Measurements from ENCODE around the gene MAPK8. TPM values are rescaled to one million over a fixed set of nuclear protein-coding genes. Genes with fewer than 3 reads are reported as not detected.

Gene MAPK8
- total and polyA plus RNA-seq, 4 donors, result 9.1 to 142 (median 24.2) TPM

GRCh38 chr10:48461623-48462481 lies 155.4 kb downstream of the MAPK8 start:
- no peak overlapping the region for H3K4me3 ChIP-seq
- no peaks in the 10 kb centered on the region for H3K36me3 ChIP-seq (ENCODE audit: control insufficient read depth in 4 of 4, insufficient read depth in 4 of 4, low read length in 4 of 4)
- peaks cover 0 to 27% (median 0%) of the 10 kb centered on the region in 5 donors for H3K4me1 ChIP-seq (ENCODE audit: control insufficient read depth in 5 of 5, insufficient read depth in 5 of 5, low read length in 5 of 5)
- H3K9ac ChIP-seq (ENCODE audit: insufficient read depth in 1 of 2, low read length in 2 of 2), result no peak overlapping the region
- ATAC-seq (ENCODE audit: insufficient read depth, low FRiP score), result no peak
- peaks cover 0 to 2% (median 0%) of the 10 kb centered on the region in 4 donors for H3K9me3 ChIP-seq (ENCODE audit: control insufficient read depth in 4 of 4, insufficient read depth in 3 of 4, low read length in 3 of 4)
- 89 to 91% methylated on average over 12 of the region's 12 CpGs for WGBS, 2 donors
- no peaks in the 10 kb centered on the region for H3K27me3 ChIP-seq (ENCODE audit: control insufficient read depth in 3 of 3, insufficient read depth in 3 of 3, low read length in 2 of 3)
- no peak overlapping the region for H3K27ac ChIP-seq (ENCODE audit: low read depth in 1 of 2, low read length in 1 of 2)
- TF ChIP-seq CTCF (IDR thresholded peaks at IDR 0.05; ENCODE audit: control extremely low read depth, extremely low read depth), result no peak
- no peak for DNase-seq

GRCh38 chr10:48462482-48463020 lies 156.1 kb downstream of the MAPK8 start:
- WGBS, 2 donors, result 89 to 90% methylated on average over 5 of the region's 5 CpGs
- no peak for TF ChIP-seq CTCF (IDR thresholded peaks at IDR 0.05; ENCODE audit: control extremely low read depth, extremely low read depth)
- Histone ChIP-seq H3K27me3 (ENCODE audit: control insufficient read depth in 3 of 3, insufficient read depth in 3 of 3, low read length in 2 of 3) (no peaks in the 10 kb centered on the region), H3K36me3 (ENCODE audit: control insufficient read depth in 4 of 4, insufficient read depth in 4 of 4, low read length in 4 of 4) (no peaks in the 10 kb centered on the region), H3K9me3 (ENCODE audit: control insufficient read depth in 4 of 4, insufficient read depth in 3 of 4, low read length in 3 of 4) (peaks cover 0 to 2% (median 0%) of the 10 kb centered on the region in 4 donors), H3K4me3 (no peak overlapping the region), H3K27ac (ENCODE audit: low read depth in 1 of 2, low read length in 1 of 2) (no peak overlapping the region), H3K9ac (ENCODE audit: insufficient read depth in 1 of 2, low read length in 2 of 2) (no peak overlapping the region), H3K4me1 (ENCODE audit: control insufficient read depth in 5 of 5, insufficient read depth in 5 of 5, low read length in 5 of 5) (peaks cover 0 to 22% (median 0%) of the 10 kb centered on the region in 5 donors)
- ATAC-seq (ENCODE audit: insufficient read depth, low FRiP score) (no peak), DNase-seq (no peak)

- Histone ChIP-seq H3K9ac (ENCODE audit: insufficient read depth in 1 of 2, low read length in 2 of 2) (no peak overlapping the region), H3K27ac (ENCODE audit: low read depth in 1 of 2, low read length in 1 of 2) (no peak overlapping the region), H3K4me3 (no peak overlapping the region), H3K9me3 (ENCODE audit: control insufficient read depth in 4 of 4, insufficient read depth in 3 of 4, low read length in 3 of 4) (peaks cover 0 to 2% (median 0%) of the 10 kb centered on the region in 4 donors), H3K4me1 (ENCODE audit: control insufficient read depth in 5 of 5, insufficient read depth in 5 of 5, low read length in 5 of 5) (peaks cover 0 to 22% (median 0%) of the 10 kb centered on the region in 5 donors), H3K36me3 (ENCODE audit: control insufficient read depth in 4 of 4, insufficient read depth in 4 of 4, low read length in 4 of 4) (no peaks in the 10 kb centered on the region), H3K27me3 (ENCODE audit: control insufficient read depth in 3 of 3, insufficient read depth in 3 of 3, low read length in 2 of 3) (no peaks in the 10 kb centered on the region)
- no peak for TF ChIP-seq CTCF (IDR thresholded peaks at IDR 0.05; ENCODE audit: control extremely low read depth, extremely low read depth)
- DNase-seq, result peak; percentile 59 to 83 (median 70)
- whole genome bisulfite sequencing, 2 donors, result 56 to 79% methylated on average over 8 of the region's 8 CpGs
- no peak for ATAC-seq (ENCODE audit: insufficient read depth, low FRiP score)
These were observed 157.0 kb downstream of the MAPK8 start for GRCh38 chr10:48463318-48464003.
